K562 (cell line): ENCODE measurements around the gene PRSS57. TPM values are rescaled to one million over a fixed set of nuclear protein-coding genes. Genes with fewer than 3 reads are reported as not detected.

ENCODE experiments used
- ARNT ChIP-seq, 2 experiments: fragments of 450-650 bp; IDR thresholded peaks; 2 replicates each; pipeline ENCODE4 v1.6.1; 2016; ENCODE audit warnings: mild to moderate bottlenecking in 1 of 2
- BRCA1 ChIP-seq, 2 experiments: fragments of 450-650 bp in 1 of 2; sonication (generic) in 1 of 2; formaldehyde crosslinking in 1 of 2; IDR thresholded peaks; 2 replicates each; pipeline versions ENCODE4 v1.5.0 to v1.6.1; 2017 to 2020; ENCODE audit warnings: mild to moderate bottlenecking in 1 of 2, missing genetic modification reagents in 1 of 2
- CAMTA2 ChIP-seq: fragments of 250-450 bp; sonication (Bioruptor Pico); conservative IDR thresholded peaks from 2 replicates; pipeline ENCODE4 v1.5.1; 2022
- CCAR2 ChIP-seq: fragments of 200-400 bp; formaldehyde crosslinking; IDR thresholded peaks from 2 replicates; pipeline ENCODE4 v1.6.1; 2017; ENCODE audit warnings: mild to moderate bottlenecking, low read depth, low read length
- HDAC3 ChIP-seq: fragments of 450-650 bp; IDR thresholded peaks from 2 replicates; pipeline ENCODE4 v1.6.1; 2018; ENCODE audit warnings: borderline replicate concordance, mild to moderate bottlenecking, moderate library complexity; ENCODE audit not compliant: partially characterized antibody
- HDAC6 ChIP-seq: IDR thresholded peaks from 2 replicates; pipeline ENCODE4 v1.6.1; 2012; ENCODE audit warnings: low read depth, mild to moderate bottlenecking, control low read depth, inconsistent platforms, low read length, moderate library complexity
- HDAC8 ChIP-seq: fragments of 450-650 bp; IDR thresholded peaks from 2 replicates; pipeline ENCODE4 v1.6.1; 2016; ENCODE audit warnings: mild to moderate bottlenecking, missing genetic modification characterization, moderate library complexity, missing compliant biosample characterization
- POLR2AphosphoS5 ChIP-seq: IDR thresholded peaks from 2 replicates; pipeline ENCODE4 v1.6.1; 2011; ENCODE audit warnings: mild to moderate bottlenecking, low read depth, low read length, moderate library complexity; ENCODE audit not compliant: control insufficient read depth, insufficient read depth
- RFX5 ChIP-seq: IDR thresholded peaks from 2 replicates; pipeline ENCODE4 v1.6.1; 2011; ENCODE audit warnings: low read depth, mild to moderate bottlenecking, improper control_type of control experiment, low read length
- TGIF2 ChIP-seq: sonication (generic); formaldehyde crosslinking; IDR thresholded peaks from 2 replicates; pipeline ENCODE4 v1.8.1; 2022; ENCODE audit warnings: mild to moderate bottlenecking, missing genetic modification reagents, moderate library complexity
- ZC3H4 ChIP-seq: sonication (generic); formaldehyde crosslinking; IDR thresholded peaks from 2 replicates; pipeline ENCODE4 v1.9.0; 2021; ENCODE audit warnings: missing genetic modification reagents, borderline replicate concordance
- ZFX ChIP-seq: sonication (generic); formaldehyde crosslinking; IDR thresholded peaks from 2 replicates; pipeline ENCODE4 v1.8.0; 2022; ENCODE audit warnings: mild to moderate bottlenecking, missing genetic modification reagents, moderate library complexity
- ZNF174 ChIP-seq: fragments of 250-450 bp; sonication (Bioruptor Pico); IDR thresholded peaks from 2 replicates; pipeline ENCODE4 v1.4.0; 2020; ENCODE audit warnings: mild to moderate bottlenecking
- ZNF696 ChIP-seq: fragments of 250-450 bp; sonication (Bioruptor Pico); conservative IDR thresholded peaks from 2 replicates; pipeline ENCODE4 v1.4.0; 2020; ENCODE audit warnings: mild to moderate bottlenecking, moderate library complexity
- ZSCAN29 ChIP-seq: fragments of 450-650 bp; IDR thresholded peaks from 2 replicates; pipeline ENCODE4 v1.6.1; 2017
- polyA plus RNA-seq, 8 experiments: library from polyadenylated mRNA; depleted of rRNA in 4 of 8; stranded (reverse) in 5 of 8; unstranded in 3 of 8; fragments of >200 nt; fragmentation: Nextera tagmentation in 2 of 8; fragmentation: Illumina TruSeq in 1 of 8; extraction: Ambion mirVana in 2 of 8; extraction: Trizol in 1 of 8; gene quantifications; 2 replicates each; pipeline versions ENCODE4 v1.2.1 to v1.2.3, GENCODE V29; 2011 to 2014; ENCODE audit warnings: inconsistent platforms in 1 of 8, missing spikeins in 1 of 8
- total RNA-seq, 7 experiments: library from RNA; depleted of rRNA in 6 of 7; stranded (reverse); fragments of >200 nt in 6 of 7; fragmentation: Illumina TruSeq in 2 of 7; extraction: Trizol in 2 of 7; gene quantifications; 2 replicates each; pipeline versions ENCODE4 v1.2.1 to v1.2.3, GENCODE V29; 2011 to 2021; ENCODE audit warnings: low replicate concordance in 1 of 7
- TF ChIP-seq, protein P1 (sequence below), 2 experiments: fragments of 450-650 bp; conservative IDR thresholded peaks; 2 replicates each; pipeline ENCODE4 v1.6.1; 2017; ENCODE audit warnings: mild to moderate bottlenecking in 2 of 2, moderate library complexity in 2 of 2
- TF ChIP-seq, protein P2 (sequence below), 3 experiments: fragments of 200-800 bp in 1 of 3; sonication (Bioruptor generic) in 1 of 3; sonication (generic) in 1 of 3; formaldehyde crosslinking in 1 of 3; IDR thresholded peaks; 2 replicates each; pipeline versions ENCODE4 v1.6.1 to v1.8.0; 2016 to 2022; ENCODE audit warnings: mild to moderate bottlenecking in 2 of 3, missing compliant biosample characterization in 2 of 3, missing genetic modification characterization in 2 of 3, missing genetic modification reagents in 1 of 3
- TF ChIP-seq, protein P3 (sequence below): sonication (generic); formaldehyde crosslinking; IDR thresholded peaks from 2 replicates; pipeline ENCODE4 v1.8.0; 2022; ENCODE audit warnings: mild to moderate bottlenecking, low read depth, missing genetic modification reagents
- TF ChIP-seq, protein P4 (sequence below), 3 experiments: fragments of 200-800 bp in 1 of 3; fragments of 250-450 bp in 1 of 3; fragments of 450-650 bp in 1 of 3; sonication (Bioruptor Pico) in 1 of 3; sonication (Bioruptor generic) in 1 of 3; formaldehyde crosslinking in 1 of 3; IDR thresholded peaks; 2 replicates each; pipeline versions ENCODE4 v1.6.1 to v1.8.0; 2016 to 2022; ENCODE audit warnings: mild to moderate bottlenecking in 2 of 3, missing genetic modification characterization in 2 of 3, missing compliant biosample characterization in 1 of 3, moderate library complexity in 1 of 3

The PRSS57 gene
- total and polyA plus RNA-seq, 9 of the 15 experiments (the other 6 are each of a cell fraction or from before 2014, with no cell fraction given), result 0.06 to 2.5 (median 1.3) TPM; not detected in 3

DNA sequence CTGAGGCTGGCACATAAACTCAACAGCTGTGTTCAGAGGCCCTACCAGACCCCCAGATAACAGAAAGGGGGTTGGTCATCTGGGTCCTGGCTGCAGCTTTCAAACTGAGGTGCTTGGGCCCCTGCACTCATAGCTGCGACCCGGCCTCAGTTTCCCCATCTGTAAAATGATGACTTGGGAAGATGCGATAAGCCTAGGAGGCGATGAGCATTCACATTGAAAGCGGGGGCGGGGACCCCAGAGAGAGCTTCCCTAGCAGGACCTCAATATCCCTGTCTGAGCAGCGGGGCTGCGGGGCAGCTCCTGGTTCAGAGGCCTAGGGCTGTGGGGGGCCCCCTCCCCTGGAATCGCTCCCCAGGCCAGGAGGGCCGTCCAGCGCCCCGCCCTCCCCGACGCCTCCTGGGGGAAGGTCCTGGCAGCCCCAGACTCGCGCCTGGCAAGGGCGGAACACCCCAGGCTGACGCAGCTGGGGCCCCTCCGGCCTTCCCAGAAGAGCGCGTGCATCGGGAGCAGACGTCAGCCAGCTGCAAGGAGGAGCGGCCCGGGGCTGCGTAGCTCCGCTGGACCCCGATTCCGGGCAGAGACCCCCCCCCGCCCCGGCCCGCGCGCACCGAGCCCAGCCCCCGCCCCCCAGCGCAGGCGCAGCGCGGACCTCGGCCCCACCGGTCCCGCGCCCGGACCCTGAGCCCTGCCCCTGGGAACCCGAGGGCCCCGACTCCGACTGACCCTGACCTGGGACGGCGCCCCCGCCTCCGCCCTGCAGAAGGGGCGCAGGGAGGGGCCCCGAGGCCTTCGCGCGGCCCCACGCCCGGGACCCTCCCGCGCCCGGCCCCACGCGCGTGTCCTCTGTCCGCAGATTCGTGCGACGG lies 15.6 kb downstream of the PRSS57 start (continued):
- TF ChIP-seq, protein P1, sequence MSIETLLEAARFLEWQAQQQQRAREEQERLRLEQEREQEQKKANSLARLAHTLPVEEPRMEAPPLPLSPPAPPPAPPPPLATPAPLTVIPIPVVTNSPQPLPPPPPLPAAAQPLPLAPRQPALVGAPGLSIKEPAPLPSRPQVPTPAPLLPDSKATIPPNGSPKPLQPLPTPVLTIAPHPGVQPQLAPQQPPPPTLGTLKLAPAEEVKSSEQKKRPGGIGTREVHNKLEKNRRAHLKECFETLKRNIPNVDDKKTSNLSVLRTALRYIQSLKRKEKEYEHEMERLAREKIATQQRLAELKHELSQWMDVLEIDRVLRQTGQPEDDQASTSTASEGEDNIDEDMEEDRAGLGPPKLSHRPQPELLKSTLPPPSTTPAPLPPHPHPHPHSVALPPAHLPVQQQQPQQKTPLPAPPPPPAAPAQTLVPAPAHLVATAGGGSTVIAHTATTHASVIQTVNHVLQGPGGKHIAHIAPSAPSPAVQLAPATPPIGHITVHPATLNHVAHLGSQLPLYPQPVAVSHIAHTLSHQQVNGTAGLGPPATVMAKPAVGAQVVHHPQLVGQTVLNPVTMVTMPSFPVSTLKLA (conservative IDR thresholded peaks at IDR 0.05), result no peak
- TF ChIP-seq ZNF174 (CRISPR knock-in tag), result no peak
- TF ChIP-seq HDAC6, result no peak
- TF ChIP-seq BRCA1 (IDR thresholded peaks at IDR 0.05), result no peak
- no peak for TF ChIP-seq BRCA1 (CRISPR knock-in tag; IDR thresholded peaks at IDR 0.05)
- TF ChIP-seq POLR2AphosphoS5, result no peak
- peak; percentile 89 for TF ChIP-seq TGIF2
- TF ChIP-seq ZFX (CRISPR knock-in tag), result peak; percentile 82
- no peak for TF ChIP-seq CCAR2
- no peak for TF ChIP-seq ZNF696
- TF ChIP-seq, protein P2, sequence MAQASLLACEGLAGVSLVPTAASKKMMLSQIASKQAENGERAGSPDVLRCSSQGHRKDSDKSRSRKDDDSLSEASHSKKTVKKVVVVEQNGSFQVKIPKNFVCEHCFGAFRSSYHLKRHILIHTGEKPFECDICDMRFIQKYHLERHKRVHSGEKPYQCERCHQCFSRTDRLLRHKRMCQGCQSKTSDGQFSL (CRISPR knock-in tag; IDR thresholded peaks at IDR 0.05), result no peak
- TF ChIP-seq, protein P2 (tag; IDR thresholded peaks at IDR 0.05), result peak in 1 of 2 experiments; percentile 82; a peak in 2 of 4 replicates
- peak; percentile 78; the same call in 1 of the 2 replicates for TF ChIP-seq CAMTA2
- TF ChIP-seq ZSCAN29, result no peak
- TF ChIP-seq HDAC8 (tag), result 0 out of 2 replicates have a peak, but pooled peaks have one; percentile 76
- TF ChIP-seq, protein P3, sequence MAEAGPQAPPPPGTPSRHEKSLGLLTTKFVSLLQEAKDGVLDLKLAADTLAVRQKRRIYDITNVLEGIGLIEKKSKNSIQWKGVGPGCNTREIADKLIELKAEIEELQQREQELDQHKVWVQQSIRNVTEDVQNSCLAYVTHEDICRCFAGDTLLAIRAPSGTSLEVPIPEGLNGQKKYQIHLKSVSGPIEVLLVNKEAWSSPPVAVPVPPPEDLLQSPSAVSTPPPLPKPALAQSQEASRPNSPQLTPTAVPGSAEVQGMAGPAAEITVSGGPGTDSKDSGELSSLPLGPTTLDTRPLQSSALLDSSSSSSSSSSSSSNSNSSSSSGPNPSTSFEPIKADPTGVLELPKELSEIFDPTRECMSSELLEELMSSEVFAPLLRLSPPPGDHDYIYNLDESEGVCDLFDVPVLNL (CRISPR knock-in tag), result no peak
- TF ChIP-seq, protein P4, sequence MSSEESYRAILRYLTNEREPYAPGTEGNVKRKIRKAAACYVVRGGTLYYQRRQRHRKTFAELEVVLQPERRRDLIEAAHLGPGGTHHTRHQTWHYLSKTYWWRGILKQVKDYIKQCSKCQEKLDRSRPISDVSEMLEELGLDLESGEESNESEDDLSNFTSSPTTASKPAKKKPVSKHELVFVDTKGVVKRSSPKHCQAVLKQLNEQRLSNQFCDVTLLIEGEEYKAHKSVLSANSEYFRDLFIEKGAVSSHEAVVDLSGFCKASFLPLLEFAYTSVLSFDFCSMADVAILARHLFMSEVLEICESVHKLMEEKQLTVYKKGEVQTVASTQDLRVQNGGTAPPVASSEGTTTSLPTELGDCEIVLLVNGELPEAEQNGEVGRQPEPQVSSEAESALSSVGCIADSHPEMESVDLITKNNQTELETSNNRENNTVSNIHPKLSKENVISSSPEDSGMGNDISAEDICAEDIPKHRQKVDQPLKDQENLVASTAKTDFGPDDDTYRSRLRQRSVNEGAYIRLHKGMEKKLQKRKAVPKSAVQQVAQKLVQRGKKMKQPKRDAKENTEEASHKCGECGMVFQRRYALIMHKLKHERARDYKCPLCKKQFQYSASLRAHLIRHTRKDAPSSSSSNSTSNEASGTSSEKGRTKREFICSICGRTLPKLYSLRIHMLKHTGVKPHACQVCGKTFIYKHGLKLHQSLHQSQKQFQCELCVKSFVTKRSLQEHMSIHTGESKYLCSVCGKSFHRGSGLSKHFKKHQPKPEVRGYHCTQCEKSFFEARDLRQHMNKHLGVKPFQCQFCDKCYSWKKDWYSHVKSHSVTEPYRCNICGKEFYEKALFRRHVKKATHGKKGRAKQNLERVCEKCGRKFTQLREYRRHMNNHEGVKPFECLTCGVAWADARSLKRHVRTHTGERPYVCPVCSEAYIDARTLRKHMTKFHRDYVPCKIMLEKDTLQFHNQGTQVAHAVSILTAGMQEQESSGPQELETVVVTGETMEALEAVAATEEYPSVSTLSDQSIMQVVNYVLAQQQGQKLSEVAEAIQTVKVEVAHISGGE (CRISPR knock-in tag; IDR thresholded peaks at IDR 0.05), result no peak
- no peak for TF ChIP-seq RFX5
- TF ChIP-seq ARNT (IDR thresholded peaks at IDR 0.05), result no peak
- no peak for TF ChIP-seq HDAC3
- TF ChIP-seq ZC3H4 (CRISPR knock-in tag), result peak; percentile 83; the same call in 1 of the 2 replicates
